Right renal pelvis (tissue), 4 donors: ENCODE measurements around the gene PTH1R. TPM values are rescaled to one million over a fixed set of nuclear protein-coding genes. Genes with fewer than 3 reads are reported as not detected.

Experiments
- polyA plus RNA-seq, 4 donors: library from polyadenylated mRNA; unstranded; fragments of 120-200 nt; gene quantifications; one replicate each; pipeline ENCODE4 v1.2.1, GENCODE V29; 2013; ENCODE audit not compliant: insufficient read length in 4 of 4

PTH1R gene
- polyA plus RNA-seq, 4 donors: 157 to 260 (median 188) TPM

Other genes with a start within 250 kb of the PTH1R start
- gene ALS2CL, start 184.0 kb upstream of the PTH1R start, polyA plus RNA-seq: 10 to 100 TPM in 3 of 4 donors, 1 to 10 TPM in 1; 9.0 to 16.5 (median 11.7) TPM
- 1 to 10 TPM; 1.1 to 1.3 (median 1.3) TPM for gene TMIE, start 176.3 kb upstream of the PTH1R start, polyA plus RNA-seq
- 1 to 10 TPM; 1.8 to 3.2 (median 2.3) TPM for gene PRSS50, start 159.9 kb upstream of the PTH1R start, polyA plus RNA-seq
- 10 to 100 TPM; 21.8 to 29.0 (median 23.6) TPM for gene MYL3, start 14.3 kb upstream of the PTH1R start, polyA plus RNA-seq
- 10 to 100 TPM; 45.9 to 60.6 (median 51.2) TPM for gene CCDC12, start 99.0 kb downstream of the PTH1R start, polyA plus RNA-seq
- 10 to 100 TPM; 29.9 to 51.7 (median 38.3) TPM for gene NBEAL2, start 101.9 kb downstream of the PTH1R start, polyA plus RNA-seq